Liver (tissue), 2 donors: ENCODE measurements around the gene JTB.

Experiments
- GABPA ChIP-seq, 2 donors: IDR thresholded peaks in 1 of 2; conservative IDR thresholded peaks in 1 of 2; 2 replicates each; pipeline ENCODE4 v1.6.1; 2016; ENCODE audit warnings: antibody characterized with exemption in 2 of 2, mild to moderate bottlenecking in 1 of 2, moderate library complexity in 1 of 2
- SP1 ChIP-seq: IDR thresholded peaks from 2 replicates; pipeline ENCODE4 v1.6.1; 2018; ENCODE audit warnings: antibody characterized with exemption, mild to moderate bottlenecking
- donor health status: healthy.

DNA sequence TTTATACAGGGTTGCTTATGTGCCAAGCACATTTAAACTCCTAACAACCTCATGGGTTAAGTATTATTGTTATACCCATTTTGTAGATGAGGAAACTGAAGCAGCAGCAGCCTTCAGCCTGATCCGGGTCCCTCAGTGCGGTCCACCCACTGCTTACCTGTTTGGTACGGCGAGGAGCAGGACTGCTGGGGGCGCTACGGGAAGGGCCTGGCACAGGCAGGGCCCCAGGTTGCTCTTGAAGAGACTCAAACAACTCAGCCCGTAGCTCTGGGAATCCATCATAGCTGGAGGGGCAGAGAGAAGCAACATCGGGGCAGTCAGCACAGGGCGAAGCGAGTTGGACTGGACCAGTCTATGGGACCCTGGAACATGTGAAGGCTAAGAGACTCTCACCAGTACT, 40.1 kb downstream of the JTB start:
- TF ChIP-seq SP1, result no peak
- TF ChIP-seq GABPA (IDR thresholded peaks at IDR 0.05 in 1 of 2, conservative IDR thresholded peaks at IDR 0.05 in 1 of 2), result no peak
